ENCODE measurements around the gene KDM1A. TPM values are rescaled to one million over a fixed set of nuclear protein-coding genes. Genes with fewer than 3 reads are reported as not detected.

KDM1A gene
- total and polyA plus RNA-seq, 2 donors = 42.5 to 86.0 TPM

- Histone ChIP-seq H3K27ac (ENCODE audit: low read depth) (no peak overlapping the region), H3K4me1 (ENCODE audit: insufficient read depth) (peaks cover 2% of the 10 kb centered on the region), H3K36me3 (ENCODE audit: insufficient read depth) (no peaks in the 10 kb centered on the region), H3K4me3 (ENCODE audit: low read depth, low read length) (no peak overlapping the region)
- no peak for DNase-seq (ENCODE audit: extremely low spot score)
- WGBS = 85% methylated on average over 6 of the region's 6 CpGs
Observed at GRCh38 chr1:23097316-23097715, 78.0 kb downstream of the KDM1A start.

DNA sequence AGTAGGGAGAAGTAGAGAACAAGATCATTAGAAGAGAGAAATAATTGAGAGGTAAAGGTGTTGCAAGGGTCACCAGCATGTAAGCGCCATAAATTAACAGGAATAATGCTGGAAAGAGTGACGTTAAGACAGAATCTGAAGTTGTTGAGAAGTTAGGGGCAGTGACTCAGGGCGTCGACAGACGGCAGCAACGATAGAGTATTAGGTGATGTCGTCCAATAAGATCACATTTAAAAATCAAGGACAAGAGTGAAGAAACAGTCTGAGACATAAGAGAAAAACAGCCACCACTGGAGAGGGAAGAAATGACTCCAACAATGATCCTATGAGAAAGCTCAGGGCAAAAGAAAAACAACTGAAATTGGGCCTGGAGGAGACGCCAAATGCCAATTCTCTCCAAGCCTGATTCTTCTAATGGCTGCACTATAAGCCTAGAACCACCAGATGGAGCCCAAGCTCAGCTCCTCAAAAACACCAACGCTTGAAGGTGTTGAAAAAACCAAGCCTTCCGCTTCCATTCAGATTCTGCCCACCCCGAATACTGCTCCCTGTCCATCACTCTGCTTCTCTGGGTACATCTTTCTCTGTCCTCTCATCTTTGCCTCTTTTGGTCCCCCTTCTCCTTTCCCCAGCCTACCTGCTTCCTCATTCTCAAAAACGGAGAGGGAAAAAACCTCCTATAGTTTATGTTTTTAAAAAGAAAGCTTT lies 79.3 kb downstream of the KDM1A start:
- DNase-seq (ENCODE audit: extremely low spot score) = peak; percentile 56
- Histone ChIP-seq H3K4me1 (ENCODE audit: insufficient read depth) (peaks cover 2% of the 10 kb centered on the region), H3K36me3 (ENCODE audit: insufficient read depth) (no peaks in the 10 kb centered on the region), H3K27ac (ENCODE audit: low read depth) (no peak overlapping the region), H3K4me3 (ENCODE audit: low read depth, low read length) (no peak overlapping the region)
- 48% methylated on average over 12 of the region's 12 CpGs for whole genome bisulfite sequencing

DNA sequence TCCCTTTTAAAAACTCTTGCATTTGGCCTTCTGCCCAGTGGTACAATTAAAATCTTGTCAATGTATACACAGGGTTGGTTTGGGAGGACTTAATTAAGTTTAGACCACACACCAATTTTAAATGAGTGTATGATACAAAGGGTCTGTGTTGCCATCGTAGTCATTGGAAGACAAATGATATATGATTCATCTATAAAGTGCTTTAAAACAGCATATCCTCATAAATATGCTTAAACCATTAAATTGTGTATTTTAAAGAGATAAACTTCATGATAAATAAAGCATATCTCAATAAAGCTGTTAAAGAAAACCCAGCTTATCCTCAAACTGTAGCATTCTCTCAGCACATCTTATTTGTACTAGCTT lies 79.9 kb downstream of the KDM1A start:
- 95% methylated on average over 1 of the region's 1 CpG for WGBS
- H3K4me3 ChIP-seq (ENCODE audit: low read depth, low read length) = no peak overlapping the region
- H3K27ac ChIP-seq (ENCODE audit: low read depth) = no peak overlapping the region
- H3K4me1 ChIP-seq (ENCODE audit: insufficient read depth) = peaks cover 2% of the 10 kb centered on the region
- no peaks in the 10 kb centered on the region for H3K36me3 ChIP-seq (ENCODE audit: insufficient read depth)
- no peak for DNase-seq (ENCODE audit: extremely low spot score)

DNA sequence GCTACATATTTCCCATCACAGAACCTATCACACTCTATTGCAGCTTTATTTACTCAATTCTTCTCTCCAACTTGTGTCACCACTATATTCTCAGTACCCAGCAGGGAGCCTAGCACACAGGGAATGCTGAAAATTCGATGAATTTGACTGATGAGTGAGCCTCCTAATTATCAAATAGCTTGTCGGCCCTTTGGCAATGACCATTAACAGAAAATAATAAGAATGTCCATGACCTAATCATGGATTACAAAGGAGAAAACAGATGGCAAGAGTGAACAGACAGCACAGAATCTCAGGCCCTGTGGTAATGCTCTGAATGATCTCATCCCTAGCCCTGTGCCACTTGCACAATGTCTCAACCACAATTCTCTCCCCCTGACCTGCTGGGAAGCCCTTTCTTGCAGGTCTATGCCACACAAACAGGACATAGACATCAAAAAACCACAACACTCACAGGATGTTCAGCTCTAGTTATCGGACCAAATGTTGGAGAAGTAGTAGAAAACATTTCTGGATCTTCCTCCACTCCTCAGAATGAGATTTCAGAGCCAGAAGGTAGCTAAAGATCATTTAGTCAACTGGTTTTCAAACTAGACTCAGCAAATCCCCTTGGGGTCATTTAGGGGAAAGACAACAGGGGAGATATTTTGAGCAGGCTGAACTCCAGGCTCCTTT lies 80.9 kb downstream of the KDM1A start:
- no peak for DNase-seq (ENCODE audit: extremely low spot score)

GRCh38 chr1:23101101-23101827 lies 82.0 kb downstream of the KDM1A start:
- no peak for DNase-seq (ENCODE audit: extremely low spot score)
- Histone ChIP-seq H3K4me1 (ENCODE audit: insufficient read depth) (peaks cover 2% of the 10 kb centered on the region), H3K4me3 (ENCODE audit: low read depth, low read length) (no peak overlapping the region), H3K27ac (ENCODE audit: low read depth) (no peak overlapping the region), H3K36me3 (ENCODE audit: insufficient read depth) (no peaks in the 10 kb centered on the region)
- WGBS = 93% methylated on average over 3 of the region's 3 CpGs

More for the DNA sequence above, 80.9 kb downstream of the KDM1A start:
- no peaks in the 10 kb centered on the region for H3K36me3 ChIP-seq (ENCODE audit: insufficient read depth)
- H3K27ac ChIP-seq (ENCODE audit: low read depth) = no peak overlapping the region
- H3K4me3 ChIP-seq (ENCODE audit: low read depth, low read length) = no peak overlapping the region
- peaks cover 2% of the 10 kb centered on the region for H3K4me1 ChIP-seq (ENCODE audit: insufficient read depth)
- 69% methylated on average over 3 of the region's 3 CpGs for WGBS

GRCh38 chr1:23101887-23102286 lies 82.6 kb downstream of the KDM1A start:
- 70% methylated on average over 2 of the region's 2 CpGs for WGBS
- Histone ChIP-seq H3K27ac (ENCODE audit: low read depth) (no peak overlapping the region), H3K4me1 (ENCODE audit: insufficient read depth) (peaks cover 2% of the 10 kb centered on the region), H3K4me3 (ENCODE audit: low read depth, low read length) (no peak overlapping the region), H3K36me3 (ENCODE audit: insufficient read depth) (no peaks in the 10 kb centered on the region)
- DNase-seq (ENCODE audit: extremely low spot score) = no peak

DNA sequence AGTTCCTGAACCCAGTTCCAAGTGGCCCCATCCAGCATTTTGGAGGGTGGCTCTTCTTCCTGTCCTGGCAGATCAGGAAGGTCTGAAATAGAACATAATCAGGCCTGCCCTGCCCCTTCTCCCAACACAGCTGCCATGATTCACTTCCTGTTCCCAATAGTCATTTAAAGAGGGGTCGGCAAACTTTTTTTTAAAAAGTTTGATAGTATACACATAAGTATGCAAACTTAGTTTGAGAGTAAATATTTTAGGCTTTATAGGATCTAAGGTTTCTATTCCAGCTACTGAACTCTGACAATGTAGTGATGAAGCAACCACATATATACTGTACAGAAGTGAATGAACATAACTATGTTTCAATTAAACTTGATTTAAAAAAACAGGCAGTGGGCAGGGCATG lies 83.0 kb downstream of the KDM1A start:
- 33% methylated on average over 1 of the region's 1 CpG for WGBS
- H3K4me3 ChIP-seq (ENCODE audit: low read depth, low read length) = no peak overlapping the region
- H3K36me3 ChIP-seq (ENCODE audit: insufficient read depth) = no peaks in the 10 kb centered on the region
- no peak overlapping the region for H3K27ac ChIP-seq (ENCODE audit: low read depth)
- no peak for DNase-seq (ENCODE audit: extremely low spot score)
- H3K4me1 ChIP-seq (ENCODE audit: insufficient read depth) = peaks cover 2% of the 10 kb centered on the region

GRCh38 chr1:23103001-23103889 lies 84.0 kb downstream of the KDM1A start:
- no peak overlapping the region for H3K27ac ChIP-seq (ENCODE audit: low read depth)
- 70% methylated on average over 10 of the region's 10 CpGs for WGBS
- no peaks in the 10 kb centered on the region for H3K36me3 ChIP-seq (ENCODE audit: insufficient read depth)
- no peak for DNase-seq (ENCODE audit: extremely low spot score)
- H3K4me1 ChIP-seq (ENCODE audit: insufficient read depth) = peaks cover 2% of the 10 kb centered on the region
- no peak overlapping the region for H3K4me3 ChIP-seq (ENCODE audit: low read depth, low read length)

- Histone ChIP-seq H3K27ac (ENCODE audit: low read depth) (no peak overlapping the region), H3K4me3 (ENCODE audit: low read depth, low read length) (no peak overlapping the region), H3K4me1 (ENCODE audit: insufficient read depth) (no peaks in the 10 kb centered on the region), H3K36me3 (ENCODE audit: insufficient read depth) (no peaks in the 10 kb centered on the region)
- WGBS = 92% methylated on average over 4 of the region's 4 CpGs
- no peak for DNase-seq (ENCODE audit: extremely low spot score)
Observed at GRCh38 chr1:23108918-23109533, 89.8 kb downstream of the KDM1A start.

GRCh38 chr1:23110391-23110790 lies 91.1 kb downstream of the KDM1A start:
- no peaks in the 10 kb centered on the region for H3K36me3 ChIP-seq (ENCODE audit: insufficient read depth)
- H3K27ac ChIP-seq (ENCODE audit: low read depth) = no peak overlapping the region
- no peak overlapping the region for H3K4me3 ChIP-seq (ENCODE audit: low read depth, low read length)
- peaks cover 2% of the 10 kb centered on the region for H3K4me1 ChIP-seq (ENCODE audit: insufficient read depth)
- 95% methylated on average over 5 of the region's 5 CpGs for WGBS
- DNase-seq (ENCODE audit: extremely low spot score) = no peak

DNA sequence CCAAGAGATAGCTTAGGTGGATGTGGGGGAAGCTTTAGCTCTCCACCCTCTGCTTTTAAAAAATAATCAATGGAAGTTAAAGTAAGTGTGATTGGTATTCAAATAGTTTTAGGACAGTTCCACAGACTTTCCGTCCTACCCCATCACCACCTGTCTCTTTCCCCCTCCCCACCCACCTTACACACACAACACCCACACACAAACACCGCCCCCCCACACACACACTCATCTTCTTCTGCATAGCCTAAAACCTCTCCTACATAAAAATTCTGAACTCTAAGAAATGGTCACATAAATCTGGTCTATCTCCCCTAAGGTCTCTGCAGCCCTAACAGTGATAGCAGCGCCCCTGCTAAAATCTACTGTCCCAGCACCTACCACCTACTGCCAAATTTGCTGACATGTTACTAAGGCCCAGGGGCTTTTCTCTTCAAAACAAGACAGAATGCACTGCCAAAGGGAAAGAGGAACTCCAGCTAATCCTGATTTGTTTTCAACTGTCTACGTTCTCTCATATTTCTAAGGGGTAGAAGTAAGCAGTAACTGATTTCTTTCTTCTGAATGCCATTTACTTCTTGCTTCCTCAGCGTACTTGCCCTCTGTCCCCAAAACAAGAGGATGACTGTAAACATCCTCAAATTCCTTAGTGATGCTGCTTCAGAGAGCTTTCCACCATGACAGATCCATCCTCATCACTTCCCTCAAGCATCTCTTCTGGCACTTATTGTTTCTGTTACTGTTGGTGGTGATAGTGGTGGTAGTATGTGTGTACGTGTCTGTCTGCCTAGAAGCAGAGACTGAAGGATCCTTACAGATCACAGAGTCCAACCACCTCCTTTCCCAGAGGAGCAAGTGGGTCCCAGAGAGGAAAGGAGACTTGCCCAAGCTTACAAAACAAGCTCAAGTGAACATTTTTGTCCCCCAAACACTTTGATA lies 92.6 kb downstream of the KDM1A start:
- H3K27ac ChIP-seq (ENCODE audit: low read depth) = no peak overlapping the region
- DNase-seq (ENCODE audit: extremely low spot score) = no peak

GRCh38 chr1:23114424-23115079 lies 95.3 kb downstream of the KDM1A start:
- Histone ChIP-seq H3K4me1 (ENCODE audit: insufficient read depth) (peaks cover 2% of the 10 kb centered on the region), H3K27ac (ENCODE audit: low read depth) (peak overlapping the region; percentile 67), H3K36me3 (ENCODE audit: insufficient read depth) (no peaks in the 10 kb centered on the region), H3K4me3 (ENCODE audit: low read depth, low read length) (no peak overlapping the region)
- DNase-seq (ENCODE audit: extremely low spot score) = no peak
- WGBS = 72% methylated on average over 6 of the region's 6 CpGs

More for the DNA sequence above, 92.6 kb downstream of the KDM1A start:
- 69% methylated on average over 6 of the region's 6 CpGs for WGBS
- H3K36me3 ChIP-seq (ENCODE audit: insufficient read depth) = no peaks in the 10 kb centered on the region
- peaks cover 2% of the 10 kb centered on the region for H3K4me1 ChIP-seq (ENCODE audit: insufficient read depth)
- no peak overlapping the region for H3K4me3 ChIP-seq (ENCODE audit: low read depth, low read length)
